Activated T-cell treated with anti-CD3 and anti-CD28 coated beads, Interleukin-2, amount 50 U/mL, for 24 hours (primary cell): ENCODE data around the gene NES.

Experiments used
- DNase-seq: peaks from one replicate; pipeline ENCODE4 v3.0.0-alpha.2; 2020
- H3K27ac Mint-ChIP-seq: 2 replicates; pipeline ENCODE4 v1.8.0; 2020; ENCODE audit warnings: mild to moderate bottlenecking, mixed read lengths
- H3K27me3 Mint-ChIP-seq: 2 replicates; pipeline ENCODE4 v1.8.0; 2020; ENCODE audit warnings: mixed read lengths
- H3K36me3 Mint-ChIP-seq: 2 replicates; pipeline ENCODE4 v1.8.0; 2020; ENCODE audit warnings: low read depth, mixed read lengths
- H3K4me1 Mint-ChIP-seq: 2 replicates; pipeline ENCODE4 v1.8.0; 2020; ENCODE audit warnings: low read depth, mixed read lengths
- H3K4me3 Mint-ChIP-seq: 2 replicates; pipeline ENCODE4 v1.8.0; 2020; ENCODE audit warnings: mild to moderate bottlenecking, moderate library complexity, mixed read lengths
- H3K9me3 Mint-ChIP-seq: 2 replicates; pipeline ENCODE4 v1.8.0; 2020; ENCODE audit warnings: mixed read lengths

NES gene

GRCh38 chr1:156692925-156693847 lies 16.0 kb upstream of the NES start:
- Mint-ChIP-seq H3K4me3 (no peak overlapping the region), H3K4me1 (peaks cover 25% of the 10 kb centered on the region), H3K27me3 (peaks cover 76% of the 10 kb centered on the region), H3K27ac (no peak overlapping the region), H3K36me3 (no peaks in the 10 kb centered on the region), H3K9me3 (no peaks in the 10 kb centered on the region)
- DNase-seq = no peak

- Mint-ChIP-seq H3K36me3 (no peaks in the 10 kb centered on the region), H3K27ac (no peak overlapping the region), H3K27me3 (peaks cover 75% of the 10 kb centered on the region), H3K4me1 (peaks cover 25% of the 10 kb centered on the region), H3K4me3 (no peak overlapping the region), H3K9me3 (no peaks in the 10 kb centered on the region)
- DNase-seq = no peak
Measured at GRCh38 chr1:156692441-156692924, 15.3 kb upstream of the NES start.

- Mint-ChIP-seq H3K4me3 (no peak overlapping the region), H3K27ac (no peak overlapping the region), H3K4me1 (peaks cover 25% of the 10 kb centered on the region), H3K36me3 (no peaks in the 10 kb centered on the region), H3K9me3 (no peaks in the 10 kb centered on the region), H3K27me3 (peaks cover 70% of the 10 kb centered on the region)
- no peak for DNase-seq
Measured at GRCh38 chr1:156691665-156692440, 14.6 kb upstream of the NES start.

GRCh38 chr1:156691191-156691590 lies 14.0 kb upstream of the NES start:
- no peak overlapping the region for H3K4me3 Mint-ChIP-seq
- H3K27me3 Mint-ChIP-seq = peaks cover 64% of the 10 kb centered on the region
- DNase-seq = no peak
- no peak overlapping the region for H3K27ac Mint-ChIP-seq
- H3K9me3 Mint-ChIP-seq = no peaks in the 10 kb centered on the region
- peaks cover 25% of the 10 kb centered on the region for H3K4me1 Mint-ChIP-seq
- H3K36me3 Mint-ChIP-seq = no peaks in the 10 kb centered on the region

- H3K27ac Mint-ChIP-seq = no peak overlapping the region
Measured at GRCh38 chr1:156690675-156691036, 13.4 kb upstream of the NES start.

GRCh38 chr1:156689953-156690674 lies 12.9 kb upstream of the NES start:
- H3K27ac Mint-ChIP-seq = no peak overlapping the region
- H3K4me3 Mint-ChIP-seq = no peak overlapping the region
- H3K9me3 Mint-ChIP-seq = no peaks in the 10 kb centered on the region
- peaks cover 66% of the 10 kb centered on the region for H3K27me3 Mint-ChIP-seq
- no peaks in the 10 kb centered on the region for H3K36me3 Mint-ChIP-seq
- no peak for DNase-seq
- peaks cover 25% of the 10 kb centered on the region for H3K4me1 Mint-ChIP-seq

More at GRCh38 chr1:156690675-156691036, 13.4 kb upstream of the NES start:
- Mint-ChIP-seq H3K4me3 (no peak overlapping the region), H3K27me3 (peaks cover 65% of the 10 kb centered on the region), H3K4me1 (peaks cover 25% of the 10 kb centered on the region), H3K9me3 (no peaks in the 10 kb centered on the region), H3K36me3 (no peaks in the 10 kb centered on the region)
- no peak for DNase-seq

GRCh38 chr1:156689035-156689952 lies 12.1 kb upstream of the NES start:
- DNase-seq = peak; percentile 82
- H3K9me3 Mint-ChIP-seq = no peaks in the 10 kb centered on the region
- no peaks in the 10 kb centered on the region for H3K36me3 Mint-ChIP-seq
- peaks cover 31% of the 10 kb centered on the region for H3K4me1 Mint-ChIP-seq
- no peak overlapping the region for H3K27ac Mint-ChIP-seq
- peaks cover 62% of the 10 kb centered on the region for H3K27me3 Mint-ChIP-seq
- H3K4me3 Mint-ChIP-seq = no peak overlapping the region

- no peaks in the 10 kb centered on the region for H3K9me3 Mint-ChIP-seq
- H3K4me3 Mint-ChIP-seq = no peak overlapping the region
- H3K36me3 Mint-ChIP-seq = no peaks in the 10 kb centered on the region
- peak overlapping the region; percentile 76 for H3K27ac Mint-ChIP-seq
- peaks cover 50% of the 10 kb centered on the region for H3K27me3 Mint-ChIP-seq
- no peak for DNase-seq
- peaks cover 22% of the 10 kb centered on the region for H3K4me1 Mint-ChIP-seq
Measured at GRCh38 chr1:156684227-156684782, 7.1 kb upstream of the NES start.

- H3K27ac Mint-ChIP-seq = no peak overlapping the region
Measured at GRCh38 chr1:156682166-156682890, 5.1 kb upstream of the NES start.

GRCh38 chr1:156681196-156681960 lies 4.2 kb upstream of the NES start:
- H3K27me3 Mint-ChIP-seq = peaks cover 64% of the 10 kb centered on the region
- H3K4me3 Mint-ChIP-seq = no peak overlapping the region
- peaks cover 32% of the 10 kb centered on the region for H3K4me1 Mint-ChIP-seq
- no peak for DNase-seq
- H3K27ac Mint-ChIP-seq = no peak overlapping the region
- no peaks in the 10 kb centered on the region for H3K36me3 Mint-ChIP-seq
- no peaks in the 10 kb centered on the region for H3K9me3 Mint-ChIP-seq

More at GRCh38 chr1:156682166-156682890, 5.1 kb upstream of the NES start:
- peaks cover 58% of the 10 kb centered on the region for H3K27me3 Mint-ChIP-seq
- no peaks in the 10 kb centered on the region for H3K36me3 Mint-ChIP-seq
- H3K9me3 Mint-ChIP-seq = no peaks in the 10 kb centered on the region
- H3K4me1 Mint-ChIP-seq = peaks cover 29% of the 10 kb centered on the region
- DNase-seq = no peak
- H3K4me3 Mint-ChIP-seq = no peak overlapping the region

- H3K27me3 Mint-ChIP-seq = peaks cover 73% of the 10 kb centered on the region
- DNase-seq = no peak
- no peaks in the 10 kb centered on the region for H3K9me3 Mint-ChIP-seq
- no peak overlapping the region for H3K4me3 Mint-ChIP-seq
- H3K27ac Mint-ChIP-seq = no peak overlapping the region
- peaks cover 32% of the 10 kb centered on the region for H3K4me1 Mint-ChIP-seq
- H3K36me3 Mint-ChIP-seq = no peaks in the 10 kb centered on the region
Measured at GRCh38 chr1:156680056-156680455, 2.8 kb upstream of the NES start.
